Measurements from ENCODE around the gene KPNA3.
"Not testable (repeated sequence)": the region's sequence is repeated elsewhere in the genome, so short reads cannot be mapped to it uniquely, and the experiment has no call there.

KPNA3 gene

GRCh38 chr13:49807681-49808080 lies 15.2 kb upstream of the KPNA3 start:
- TF ChIP-seq, protein P1, sequence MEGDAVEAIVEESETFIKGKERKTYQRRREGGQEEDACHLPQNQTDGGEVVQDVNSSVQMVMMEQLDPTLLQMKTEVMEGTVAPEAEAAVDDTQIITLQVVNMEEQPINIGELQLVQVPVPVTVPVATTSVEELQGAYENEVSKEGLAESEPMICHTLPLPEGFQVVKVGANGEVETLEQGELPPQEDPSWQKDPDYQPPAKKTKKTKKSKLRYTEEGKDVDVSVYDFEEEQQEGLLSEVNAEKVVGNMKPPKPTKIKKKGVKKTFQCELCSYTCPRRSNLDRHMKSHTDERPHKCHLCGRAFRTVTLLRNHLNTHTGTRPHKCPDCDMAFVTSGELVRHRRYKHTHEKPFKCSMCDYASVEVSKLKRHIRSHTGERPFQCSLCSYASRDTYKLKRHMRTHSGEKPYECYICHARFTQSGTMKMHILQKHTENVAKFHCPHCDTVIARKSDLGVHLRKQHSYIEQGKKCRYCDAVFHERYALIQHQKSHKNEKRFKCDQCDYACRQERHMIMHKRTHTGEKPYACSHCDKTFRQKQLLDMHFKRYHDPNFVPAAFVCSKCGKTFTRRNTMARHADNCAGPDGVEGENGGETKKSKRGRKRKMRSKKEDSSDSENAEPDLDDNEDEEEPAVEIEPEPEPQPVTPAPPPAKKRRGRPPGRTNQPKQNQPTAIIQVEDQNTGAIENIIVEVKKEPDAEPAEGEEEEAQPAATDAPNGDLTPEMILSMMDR (IDR thresholded peaks at IDR 0.05; ENCODE audit: low read depth, low read length) = no peak
- TF ChIP-seq EZH2phosphoT487 (IDR thresholded peaks at IDR 0.05; ENCODE audit: low read depth) = no peak
- Histone ChIP-seq H4K20me1 (ENCODE audit: insufficient read depth, low read length) (no peaks in the 10 kb centered on the region), H3K36me3 (replicated peaks; ENCODE audit: low read depth, low read length) (no peaks in the 10 kb centered on the region), H3K27me3 (ENCODE audit: low read depth, low read length) (peaks cover 18% of the 10 kb centered on the region; the same call in 1 of the 2 replicates), H3K9me3 (ENCODE audit: insufficient read depth, low read length) (no peaks in the 10 kb centered on the region), H3K27ac (ENCODE audit: low read length) (no peak overlapping the region), H3K9ac (ENCODE audit: low read length) (no peak overlapping the region), H3K4me3 (ENCODE audit: low read length) (no peak overlapping the region), H3K4me1 (ENCODE audit: low read length) (no peaks in the 10 kb centered on the region), H2AFZ (ENCODE audit: low read depth, low read length) (no peak overlapping the region), H3K79me2 (ENCODE audit: low read length) (no peaks in the 10 kb centered on the region), H3K4me2 (ENCODE audit: low read length) (no peak overlapping the region)

GRCh38 chr13:49806126-49806536 lies 13.6 kb upstream of the KPNA3 start:
- Histone ChIP-seq H3K9me3 (ENCODE audit: insufficient read depth, low read length) (no peaks in the 10 kb centered on the region), H3K4me2 (ENCODE audit: low read length) (no peak overlapping the region), H3K27me3 (ENCODE audit: low read depth, low read length) (peaks cover 18% of the 10 kb centered on the region; the same call in 1 of the 2 replicates), H3K36me3 (replicated peaks; ENCODE audit: low read depth, low read length) (no peaks in the 10 kb centered on the region), H4K20me1 (ENCODE audit: insufficient read depth, low read length) (no peaks in the 10 kb centered on the region), H2AFZ (ENCODE audit: low read depth, low read length) (no peak overlapping the region), H3K4me3 (ENCODE audit: low read length) (no peak overlapping the region), H3K9ac (ENCODE audit: low read length) (no peak overlapping the region), H3K27ac (ENCODE audit: low read length) (no peak overlapping the region), H3K4me1 (ENCODE audit: low read length) (no peaks in the 10 kb centered on the region), H3K79me2 (ENCODE audit: low read length) (no peaks in the 10 kb centered on the region)
- TF ChIP-seq EZH2phosphoT487 (IDR thresholded peaks at IDR 0.05; ENCODE audit: low read depth) = no peak
- TF ChIP-seq, protein P1 (IDR thresholded peaks at IDR 0.05; ENCODE audit: low read depth, low read length) = no peak

GRCh38 chr13:49803047-49803446 lies 10.6 kb upstream of the KPNA3 start:
- not testable (repeated sequence) for H4K20me1 ChIP-seq (ENCODE audit: insufficient read depth, low read length); H3K9me3 ChIP-seq (ENCODE audit: insufficient read depth, low read length); H3K4me2 ChIP-seq (ENCODE audit: low read length); H3K79me2 ChIP-seq (ENCODE audit: low read length); H2AFZ ChIP-seq (ENCODE audit: low read depth, low read length); H3K9ac ChIP-seq (ENCODE audit: low read length); H3K4me3 ChIP-seq (ENCODE audit: low read length); H3K36me3 ChIP-seq (replicated peaks; ENCODE audit: low read depth, low read length); H3K27me3 ChIP-seq (ENCODE audit: low read depth, low read length); H3K4me1 ChIP-seq (ENCODE audit: low read length); H3K27ac ChIP-seq (ENCODE audit: low read length)

DNA sequence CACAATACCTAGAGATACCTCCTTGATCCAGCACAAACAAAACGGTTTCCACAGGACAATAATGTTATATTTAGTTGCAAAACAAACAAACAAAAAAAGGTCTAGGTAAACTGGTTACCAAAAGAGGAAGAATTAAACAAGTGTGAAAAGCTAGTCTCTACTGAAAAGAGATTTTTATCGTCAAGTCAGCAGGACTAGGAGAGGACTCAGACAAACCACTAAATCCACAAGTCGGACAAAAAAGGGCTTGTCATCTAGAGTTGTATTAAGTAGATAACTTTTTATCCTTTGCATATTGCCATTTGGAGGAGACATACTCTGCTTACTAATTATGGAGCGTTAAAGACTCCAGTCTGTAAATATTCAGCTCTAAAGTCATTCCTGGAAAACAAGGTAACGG lies 9.9 kb upstream of the KPNA3 start:
- Histone ChIP-seq H3K4me1 (ENCODE audit: low read length) (no peaks in the 10 kb centered on the region), H3K36me3 (replicated peaks; ENCODE audit: low read depth, low read length) (no peaks in the 10 kb centered on the region), H3K27me3 (ENCODE audit: low read depth, low read length) (0 out of 2 replicates have a peak, but pooled peaks cover 3% of the 10 kb centered on the region), H3K9me3 (ENCODE audit: insufficient read depth, low read length) (no peaks in the 10 kb centered on the region), H2AFZ (ENCODE audit: low read depth, low read length) (no peak overlapping the region), H3K79me2 (ENCODE audit: low read length) (no peaks in the 10 kb centered on the region), H3K27ac (ENCODE audit: low read length) (no peak overlapping the region), H3K4me3 (ENCODE audit: low read length) (no peak overlapping the region), H4K20me1 (ENCODE audit: insufficient read depth, low read length) (no peaks in the 10 kb centered on the region), H3K9ac (ENCODE audit: low read length) (no peak overlapping the region), H3K4me2 (ENCODE audit: low read length) (no peak overlapping the region)
- no peak for TF ChIP-seq EZH2phosphoT487 (IDR thresholded peaks at IDR 0.05; ENCODE audit: low read depth)
- TF ChIP-seq, protein P1 (IDR thresholded peaks at IDR 0.05; ENCODE audit: low read depth, low read length) = no peak
